OCI-LY1 (cell line): ENCODE data around the gene DCX.

Experiments used
- H2AFZ ChIP-seq: fragments of 200-600 bp; sonication (generic), shearing (Covaris generic); 2 replicates; pipeline ENCODE4 v1.6.0; 2014; ENCODE audit warnings: antibody characterized with exemption, mild to moderate bottlenecking, low read length
- H3F3A ChIP-seq: fragments of 200-600 bp; sonication (generic), shearing (Covaris generic); 2 replicates; pipeline ENCODE4 v1.6.0; 2014; ENCODE audit warnings: mild to moderate bottlenecking, antibody characterized with exemption, low read length, moderate library complexity; ENCODE audit not compliant: insufficient read depth
- H3K27ac ChIP-seq: fragments of 200-600 bp; sonication (generic); 2 replicates; pipeline ENCODE4 v1.5.1; 2014; ENCODE audit warnings: low read length, mixed run types, mild to moderate bottlenecking, low read depth; ENCODE audit not compliant: poor library complexity, severe bottlenecking
- H3K27me3 ChIP-seq: fragments of 200-600 bp; sonication (generic); 2 replicates; pipeline ENCODE4 v1.6.0; 2014; ENCODE audit warnings: antibody characterized with exemption, mild to moderate bottlenecking, low read length, moderate library complexity; ENCODE audit not compliant: insufficient read depth
- H3K36me3 ChIP-seq: fragments of 200-600 bp; sonication (generic); 2 replicates; pipeline ENCODE4 v1.6.1; 2014; ENCODE audit warnings: mild to moderate bottlenecking, antibody characterized with exemption, low read length, moderate library complexity, mixed read lengths; ENCODE audit not compliant: insufficient read depth
- H3K4me1 ChIP-seq: fragments of 200-600 bp; sonication (generic); 2 replicates; pipeline ENCODE4 v1.5.1; 2014; ENCODE audit warnings: mild to moderate bottlenecking, low read length, moderate library complexity; ENCODE audit not compliant: insufficient read depth, severe bottlenecking
- H3K4me2 ChIP-seq: fragments of 200-600 bp; sonication (generic), shearing (Covaris generic); 2 replicates; pipeline ENCODE4 v1.6.1; 2014; ENCODE audit warnings: low read length
- H3K4me3 ChIP-seq: fragments of 200-600 bp; sonication (generic); 2 replicates; pipeline ENCODE4 v1.5.1; 2014; ENCODE audit warnings: low read length, low read depth, mild to moderate bottlenecking, mixed read lengths; ENCODE audit not compliant: poor library complexity, severe bottlenecking
- H3K79me2 ChIP-seq: fragments of 200-600 bp; shearing (Covaris generic); 2 replicates; pipeline ENCODE4 v1.6.1; 2016; ENCODE audit warnings: mixed run types, low read length, mixed read lengths; ENCODE audit not compliant: insufficient read depth
- H3K9ac ChIP-seq: fragments of 200-600 bp; sonication (generic), shearing (Covaris generic); 2 replicates; pipeline ENCODE4 v1.6.1; 2014; ENCODE audit warnings: mild to moderate bottlenecking, low read length, mixed read lengths
- H3K9me2 ChIP-seq: fragments of 200-600 bp; sonication (generic), shearing (Covaris generic); 2 replicates; pipeline ENCODE4 v1.6.1; 2014; ENCODE audit warnings: low read depth, mild to moderate bottlenecking, low read length, mixed read lengths
- H3K9me3 ChIP-seq: fragments of 200-600 bp; shearing (Covaris generic); 2 replicates; pipeline ENCODE4 v1.6.1; 2014; ENCODE audit warnings: low read length, mixed read lengths
- H4K20me1 ChIP-seq: fragments of 200-600 bp; sonication (generic), shearing (Covaris generic); 2 replicates; pipeline ENCODE4 v1.6.0; 2016; ENCODE audit warnings: mild to moderate bottlenecking, low read length; ENCODE audit not compliant: insufficient read depth
- EZH2 ChIP-seq: fragments of 200-600 bp; sonication (generic), shearing (Covaris generic); IDR thresholded peaks from 2 replicates; pipeline ENCODE4 v1.8.0; 2017; ENCODE audit warnings: borderline replicate concordance, mixed run types, mild to moderate bottlenecking, antibody characterized with exemption, low read length, moderate library complexity, mixed read lengths
- TF ChIP-seq, protein P1 (sequence below): fragments of 200-600 bp; sonication (generic), shearing (Covaris generic); IDR thresholded peaks from 2 replicates; pipeline ENCODE4 v1.5.1; 2017; ENCODE audit warnings: mild to moderate bottlenecking, antibody characterized with exemption, low read length, moderate library complexity, mixed read lengths

DCX gene

GRCh38 chrX:111445485-111445884 lies 33.5 kb upstream of the DCX start:
- H3K4me3 ChIP-seq: no peak overlapping the region
- no peaks in the 10 kb centered on the region for H3K79me2 ChIP-seq
- no peaks in the 10 kb centered on the region for H3K9me3 ChIP-seq
- H3K9ac ChIP-seq: no peak overlapping the region
- TF ChIP-seq, protein P1, sequence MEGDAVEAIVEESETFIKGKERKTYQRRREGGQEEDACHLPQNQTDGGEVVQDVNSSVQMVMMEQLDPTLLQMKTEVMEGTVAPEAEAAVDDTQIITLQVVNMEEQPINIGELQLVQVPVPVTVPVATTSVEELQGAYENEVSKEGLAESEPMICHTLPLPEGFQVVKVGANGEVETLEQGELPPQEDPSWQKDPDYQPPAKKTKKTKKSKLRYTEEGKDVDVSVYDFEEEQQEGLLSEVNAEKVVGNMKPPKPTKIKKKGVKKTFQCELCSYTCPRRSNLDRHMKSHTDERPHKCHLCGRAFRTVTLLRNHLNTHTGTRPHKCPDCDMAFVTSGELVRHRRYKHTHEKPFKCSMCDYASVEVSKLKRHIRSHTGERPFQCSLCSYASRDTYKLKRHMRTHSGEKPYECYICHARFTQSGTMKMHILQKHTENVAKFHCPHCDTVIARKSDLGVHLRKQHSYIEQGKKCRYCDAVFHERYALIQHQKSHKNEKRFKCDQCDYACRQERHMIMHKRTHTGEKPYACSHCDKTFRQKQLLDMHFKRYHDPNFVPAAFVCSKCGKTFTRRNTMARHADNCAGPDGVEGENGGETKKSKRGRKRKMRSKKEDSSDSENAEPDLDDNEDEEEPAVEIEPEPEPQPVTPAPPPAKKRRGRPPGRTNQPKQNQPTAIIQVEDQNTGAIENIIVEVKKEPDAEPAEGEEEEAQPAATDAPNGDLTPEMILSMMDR: peak; percentile 43
- TF ChIP-seq EZH2: no peak
- H3K4me2 ChIP-seq: no peak overlapping the region
- H3K9me2 ChIP-seq: no peaks in the 10 kb centered on the region
- H3K36me3 ChIP-seq: no peaks in the 10 kb centered on the region
- H3K27me3 ChIP-seq: no peaks in the 10 kb centered on the region
- no peaks in the 10 kb centered on the region for H3F3A ChIP-seq
- H3K27ac ChIP-seq: no peak overlapping the region
- no peak overlapping the region for H2AFZ ChIP-seq
- H3K4me1 ChIP-seq: peaks cover 4% of the 10 kb centered on the region
- no peaks in the 10 kb centered on the region for H4K20me1 ChIP-seq

GRCh38 chrX:111444881-111445280 lies 32.9 kb upstream of the DCX start:
- Histone ChIP-seq H3F3A (no peaks in the 10 kb centered on the region), H3K27me3 (no peaks in the 10 kb centered on the region), H3K9me2 (no peaks in the 10 kb centered on the region), H3K4me1 (peaks cover 4% of the 10 kb centered on the region), H3K27ac (no peak overlapping the region), H4K20me1 (no peaks in the 10 kb centered on the region), H3K4me2 (no peak overlapping the region), H3K4me3 (no peak overlapping the region), H3K79me2 (no peaks in the 10 kb centered on the region), H2AFZ (no peak overlapping the region), H3K9ac (no peak overlapping the region), H3K9me3 (no peaks in the 10 kb centered on the region), H3K36me3 (no peaks in the 10 kb centered on the region)
- TF ChIP-seq EZH2: no peak
- TF ChIP-seq, protein P1: no peak

DNA sequence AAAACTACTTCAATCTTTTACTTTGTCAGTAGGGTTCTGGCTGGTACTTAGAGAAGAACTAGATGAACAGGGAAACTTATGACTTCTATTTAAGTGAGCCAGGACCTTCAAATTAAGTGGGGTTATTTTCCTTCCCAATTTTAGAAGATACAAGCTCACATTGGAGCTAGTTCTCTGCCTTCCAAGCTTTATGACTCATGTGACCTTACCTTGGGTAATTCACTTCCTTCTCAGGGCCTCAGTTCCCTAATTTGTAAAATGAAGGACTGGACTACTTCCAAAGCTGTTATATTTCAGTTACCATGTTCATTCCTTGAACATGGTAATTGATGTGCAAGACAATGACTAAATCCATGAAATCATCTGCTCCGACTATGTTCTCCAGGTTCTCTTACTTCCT lies 32.0 kb upstream of the DCX start:
- Histone ChIP-seq H3K27ac (no peak overlapping the region), H4K20me1 (no peaks in the 10 kb centered on the region)

More for the DNA sequence above, 32.0 kb upstream of the DCX start:
- Histone ChIP-seq H3K79me2 (no peaks in the 10 kb centered on the region), H3K4me3 (no peak overlapping the region), H3F3A (no peaks in the 10 kb centered on the region), H3K9me2 (no peaks in the 10 kb centered on the region), H3K27me3 (no peaks in the 10 kb centered on the region), H3K36me3 (no peaks in the 10 kb centered on the region), H3K9ac (no peak overlapping the region), H3K9me3 (no peaks in the 10 kb centered on the region), H3K4me2 (no peak overlapping the region), H3K4me1 (peaks cover 4% of the 10 kb centered on the region), H2AFZ (no peak overlapping the region)
- TF ChIP-seq, protein P1: no peak
- no peak for TF ChIP-seq EZH2
